Raji (cell line): Measurements from ENCODE around the gene LEP.

ENCODE experiments used
- POLR2A ChIP-seq: IDR thresholded peaks from 2 replicates; pipeline ENCODE4 v1.6.1; 2011; ENCODE audit warnings: low read depth, low read length, control low read depth; ENCODE audit not compliant: insufficient read depth

The LEP gene

GRCh38 chr7:128240696-128241386 lies at the start of gene LEP:
Gene LEP (plus strand): TSS chr7:128241278. CDS start chr7:128252019, 10,741 bp downstream.
- TF ChIP-seq POLR2A, result no peak

GRCh38 chr7:128192497-128193142 lies 48.5 kb upstream of the LEP start:
- TF ChIP-seq POLR2A, result no peak

GRCh38 chr7:128194533-128195282 lies 46.4 kb upstream of the LEP start:
- TF ChIP-seq POLR2A, result no peak

GRCh38 chr7:128197589-128197988 lies 43.5 kb upstream of the LEP start:
- no peak for TF ChIP-seq POLR2A

GRCh38 chr7:128197989-128198580 lies 43.0 kb upstream of the LEP start:
- TF ChIP-seq POLR2A, result no peak

- no peak for TF ChIP-seq POLR2A
Observed at GRCh38 chr7:128200376-128200775, 40.7 kb upstream of the LEP start.

- no peak for TF ChIP-seq POLR2A
Observed at GRCh38 chr7:128201067-128201689, 39.9 kb upstream of the LEP start.

GRCh38 chr7:128201690-128202085 lies 39.4 kb upstream of the LEP start:
- TF ChIP-seq POLR2A, result no peak

GRCh38 chr7:128202287-128202957 lies 38.7 kb upstream of the LEP start:
- no peak for TF ChIP-seq POLR2A

- no peak for TF ChIP-seq POLR2A
Observed at GRCh38 chr7:128203047-128203491, 38.0 kb upstream of the LEP start.

- TF ChIP-seq POLR2A, result no peak
Observed at GRCh38 chr7:128203710-128204214, 37.3 kb upstream of the LEP start.

- TF ChIP-seq POLR2A, result no peak
Observed at GRCh38 chr7:128204455-128204854, 36.6 kb upstream of the LEP start.

GRCh38 chr7:128205068-128205467 lies 36.0 kb upstream of the LEP start:
- TF ChIP-seq POLR2A, result no peak

- TF ChIP-seq POLR2A, result no peak
Observed at GRCh38 chr7:128206017-128206746, 34.9 kb upstream of the LEP start.
